Stimulated activated CD4-positive, alpha-beta T cell treated with anti-CD3 and anti-CD28 coated beads, TNF-alpha, amount 100 ng/mL, for 24 hours (primary cell): Measurements from ENCODE around the gene ACO1.

Experiments used
- DNase-seq, 3 experiments: peaks; one replicate each; pipeline ENCODE4 v3.0.0-alpha.2; 2020; ENCODE audit warnings: low read depth in 3 of 3

ACO1 gene

DNA sequence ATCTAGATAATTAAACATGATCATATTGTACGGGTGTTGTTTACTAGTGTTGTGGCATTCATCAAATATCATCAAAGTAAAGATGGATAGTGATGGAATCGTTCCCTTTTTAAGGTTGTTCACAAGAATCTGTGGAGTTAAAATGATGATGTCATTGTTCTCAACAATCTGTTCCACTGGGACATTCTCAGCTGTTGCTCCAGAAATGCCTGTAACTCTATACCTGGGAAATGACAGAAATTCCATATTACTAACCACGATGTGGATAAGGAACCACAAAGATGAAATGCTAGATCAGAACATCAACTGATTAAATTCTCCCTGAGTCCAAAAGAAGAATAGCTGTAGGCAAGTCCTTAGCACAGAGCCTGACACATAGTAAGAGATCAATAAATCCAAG lies 103.5 kb downstream of the ACO1 start:
- no peak for DNase-seq

DNA sequence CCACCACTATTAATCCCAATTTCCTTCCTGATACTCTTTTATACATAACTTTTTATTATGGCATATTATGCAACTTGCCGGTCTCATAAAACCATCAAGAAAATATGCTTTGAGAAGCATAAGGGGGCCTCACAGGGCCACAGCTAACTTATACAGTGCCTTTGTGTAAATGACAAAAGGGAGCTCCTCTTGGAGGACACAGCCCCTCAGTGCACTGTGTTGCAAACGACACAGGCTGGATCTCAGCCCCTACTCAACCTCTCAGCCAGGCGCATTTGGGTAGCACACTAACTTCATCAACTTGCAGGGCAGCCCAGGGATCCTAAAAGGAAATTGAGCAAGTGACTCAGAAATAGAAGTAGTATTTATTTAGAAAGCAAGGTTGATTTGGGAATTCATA lies 106.2 kb downstream of the ACO1 start:
- DNase-seq: no peak

DNA sequence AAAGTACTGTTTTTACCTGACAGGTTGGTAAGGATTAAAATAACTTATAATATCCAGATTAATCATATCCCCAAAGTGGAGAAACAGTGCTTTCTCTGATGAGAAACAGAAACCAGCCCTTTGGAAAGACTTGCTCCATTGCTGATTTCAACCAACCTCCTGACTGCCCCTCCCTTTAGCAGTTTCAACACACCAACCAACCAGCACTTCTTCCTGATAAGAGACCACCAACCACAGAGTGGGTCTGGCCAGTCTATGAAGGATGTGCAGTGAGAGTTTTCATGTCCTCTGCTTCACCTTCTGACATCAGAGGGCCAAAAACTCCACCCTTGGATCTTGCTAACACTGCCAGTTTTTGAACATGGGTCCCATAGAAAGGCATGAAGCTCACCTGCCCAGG lies 113.5 kb downstream of the ACO1 start:
- DNase-seq: no peak

DNA sequence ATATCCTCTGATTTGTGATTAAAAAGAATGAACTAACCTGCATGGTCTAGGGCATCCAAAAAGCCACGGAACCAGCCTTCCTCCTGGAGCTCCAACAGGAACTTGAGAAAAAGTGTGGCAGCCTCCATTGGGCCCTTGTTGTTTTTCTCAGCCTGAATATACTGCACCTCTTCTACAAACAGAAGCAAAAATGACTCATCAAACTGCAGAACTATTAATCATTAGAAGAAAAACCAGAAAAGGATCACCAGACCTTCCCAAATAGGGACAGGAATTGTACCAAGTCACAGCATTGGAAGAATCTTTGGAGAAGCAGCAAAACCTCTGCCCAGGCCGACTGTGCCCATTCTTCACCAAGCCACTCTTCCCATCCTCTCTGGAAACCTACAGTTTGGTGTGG lies 116.3 kb downstream of the ACO1 start:
- DNase-seq: no peak

DNA sequence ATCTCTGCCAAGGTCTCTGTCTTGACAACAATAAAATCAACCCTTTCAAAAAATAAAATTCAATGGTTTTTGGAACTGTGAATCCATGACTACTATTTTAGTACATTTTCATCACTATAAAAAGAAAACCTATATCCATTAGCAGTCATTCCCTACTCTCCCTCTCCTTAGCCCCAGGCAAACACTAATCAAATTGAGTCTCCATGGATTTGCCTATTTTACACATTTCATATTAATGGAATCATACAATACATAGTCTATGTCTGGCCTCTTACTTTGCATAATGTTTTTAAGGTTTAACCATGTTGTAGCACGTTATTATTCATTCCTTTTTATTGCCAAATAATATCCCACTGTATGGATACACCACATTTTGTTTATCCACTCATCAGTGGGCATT lies 117.4 kb downstream of the ACO1 start:
- no peak for DNase-seq

DNA sequence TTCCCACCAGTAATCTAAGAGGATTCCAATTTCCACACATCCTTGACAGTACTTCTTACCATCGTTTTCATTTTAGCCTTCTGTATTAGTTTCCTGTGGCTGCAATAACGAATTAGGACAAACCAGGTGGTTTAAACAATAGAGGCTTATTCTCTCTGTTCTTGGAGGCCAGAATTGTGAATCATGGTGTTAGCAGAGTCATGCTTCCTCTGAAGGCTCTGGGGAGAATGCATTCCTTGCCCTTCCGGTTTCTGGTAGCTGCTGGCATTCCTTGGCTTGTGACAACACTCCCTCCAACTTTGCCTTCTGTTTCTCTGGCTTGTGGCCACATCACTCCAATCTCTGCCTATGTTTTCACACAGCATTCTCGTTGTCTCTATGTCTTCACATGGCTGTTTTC lies 118.0 kb downstream of the ACO1 start:
- DNase-seq: no peak

DNA sequence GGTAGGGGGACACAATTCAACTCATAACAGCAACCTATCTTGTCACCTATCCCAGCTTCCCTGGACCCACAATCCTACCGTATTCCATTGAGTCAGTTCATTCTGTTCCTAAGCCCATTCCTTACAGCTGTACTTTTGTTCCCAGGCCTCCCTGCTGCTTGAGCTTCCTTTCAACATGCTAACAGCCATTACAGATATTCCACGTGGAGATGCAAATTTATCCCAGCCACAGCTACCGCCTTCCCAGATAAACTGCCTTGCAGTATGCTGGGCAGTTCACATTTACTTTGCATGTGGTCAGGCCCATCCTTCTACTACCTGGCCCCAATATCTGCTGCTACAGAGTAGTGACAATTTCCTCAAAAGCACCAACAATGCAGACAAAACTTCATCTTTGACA lies 118.6 kb downstream of the ACO1 start:
- DNase-seq: no peak
